Fibroblast of upper back skin (primary cell): ENCODE results near the gene GCG.

ENCODE experiments used
- DNase-seq: peaks from one replicate; pipeline ENCODE4 v3.0.0-alpha.2; 2013

Gene GCG

DNA sequence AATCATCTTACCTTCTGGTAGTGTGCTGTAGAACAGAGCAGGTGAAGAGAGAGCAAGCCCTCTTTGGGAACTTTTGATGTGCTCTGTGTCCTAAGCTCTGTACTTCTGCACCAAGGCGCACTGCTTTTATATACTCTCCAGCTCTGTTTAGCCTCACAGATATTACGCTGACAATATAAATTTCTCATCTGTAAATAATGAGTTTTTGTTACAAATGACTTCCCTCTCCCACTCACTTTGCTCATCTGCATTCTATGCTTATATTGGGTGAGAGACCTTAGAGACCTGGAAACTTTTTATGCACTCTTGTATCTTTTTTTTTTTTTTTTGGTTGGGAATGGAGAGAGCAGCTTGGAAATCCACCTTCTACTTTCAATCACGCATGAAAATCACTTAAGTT lies at the start of gene GCG:
TSS of gene GCG (minus strand) at position 101 of the 400 bp plus-strand sequence. CDS start 3,069 bp downstream, outside the sequence.
- no peak for DNase-seq

DNA sequence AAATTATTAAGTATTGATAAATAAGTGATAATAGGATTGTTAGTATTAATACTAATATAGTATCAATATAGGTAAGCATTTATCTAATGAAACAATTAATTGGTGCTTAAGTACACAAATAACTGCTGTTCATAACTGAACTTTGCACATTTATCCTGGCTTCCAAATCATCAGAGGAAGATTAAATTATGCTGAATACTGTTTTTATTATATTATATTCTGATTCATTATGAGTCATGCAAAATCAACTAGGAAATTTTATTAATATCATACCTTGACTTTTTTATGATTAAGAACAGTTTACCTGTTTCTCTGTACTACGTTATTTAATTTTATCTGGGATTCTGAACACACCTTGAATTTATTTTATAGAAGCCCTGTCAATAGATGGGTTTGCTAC lies 48.6 kb upstream of the GCG start:
- DNase-seq = no peak

DNA sequence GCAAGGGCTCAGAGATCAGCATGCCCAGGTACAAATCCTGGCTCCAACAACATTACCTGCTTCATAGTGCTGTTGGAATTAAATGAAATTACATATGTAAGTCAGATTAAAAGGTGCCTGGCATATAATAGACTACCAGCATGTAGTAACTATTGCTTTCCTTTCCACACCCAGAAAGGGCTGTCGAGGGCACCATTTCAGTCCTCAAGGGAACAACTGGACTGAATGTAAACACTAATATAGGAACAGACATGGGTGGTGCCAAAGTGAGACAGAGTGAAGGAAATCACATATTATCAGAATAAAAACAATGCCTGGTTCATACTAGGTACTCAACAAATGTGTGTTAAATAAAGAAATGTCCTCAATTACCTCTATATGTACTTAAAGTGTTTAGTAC lies 47.9 kb upstream of the GCG start:
- DNase-seq = no peak

DNA sequence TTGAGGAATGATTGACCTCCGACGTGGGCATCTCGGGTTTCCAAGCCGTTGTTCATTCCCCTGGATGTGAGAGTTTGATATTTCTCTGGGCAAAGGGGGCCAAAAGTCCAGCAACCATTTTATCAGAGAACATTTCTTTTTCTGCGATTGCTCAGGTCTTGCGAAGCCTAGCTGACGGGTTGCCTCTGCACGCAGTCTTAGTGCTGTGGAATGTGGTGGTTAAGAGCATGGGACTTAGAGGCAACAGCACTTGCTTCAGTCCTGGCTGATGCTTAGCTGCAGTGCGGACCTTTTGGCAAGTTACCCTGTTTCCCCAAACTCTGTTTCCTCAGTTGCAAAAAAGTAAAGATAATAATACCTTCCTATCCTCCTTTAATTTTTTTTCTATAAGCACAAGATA lies 46.2 kb upstream of the GCG start:
- peak; percentile 38 for DNase-seq

DNA sequence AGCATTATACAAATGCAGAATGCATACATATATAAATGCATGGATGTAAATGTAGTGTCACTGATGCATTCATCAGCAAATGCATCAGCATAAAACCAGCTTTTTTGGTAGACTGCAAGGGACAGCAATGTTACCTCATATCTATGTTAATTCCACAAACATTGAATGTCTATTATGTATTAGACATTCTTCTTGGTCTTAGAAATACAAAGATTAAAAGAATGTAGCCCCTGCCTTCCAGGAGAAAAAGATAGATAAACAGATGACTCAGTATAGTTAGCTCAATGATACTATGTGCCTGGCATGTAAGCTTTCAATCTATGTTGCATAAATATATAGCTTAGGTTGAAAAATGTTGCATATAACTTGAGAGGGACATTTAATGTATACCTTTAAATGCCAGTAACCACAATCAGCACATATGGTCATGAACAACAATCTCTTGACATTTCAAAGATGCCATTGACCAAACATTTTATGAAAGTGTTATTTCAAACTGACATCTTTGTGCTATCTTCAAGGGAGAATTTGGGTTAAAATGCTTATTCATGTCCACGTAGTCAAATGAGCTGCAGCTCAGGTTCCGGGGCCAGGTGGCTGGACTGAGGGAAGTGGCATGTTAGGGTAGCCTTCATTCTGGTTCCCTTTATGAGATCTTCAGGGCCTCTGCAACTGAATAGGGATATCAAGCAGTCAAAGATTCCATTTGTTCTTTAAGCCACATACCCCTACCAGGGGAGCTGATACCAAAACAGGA lies 45.2 kb upstream of the GCG start:
- peak; percentile 77 for DNase-seq

DNA sequence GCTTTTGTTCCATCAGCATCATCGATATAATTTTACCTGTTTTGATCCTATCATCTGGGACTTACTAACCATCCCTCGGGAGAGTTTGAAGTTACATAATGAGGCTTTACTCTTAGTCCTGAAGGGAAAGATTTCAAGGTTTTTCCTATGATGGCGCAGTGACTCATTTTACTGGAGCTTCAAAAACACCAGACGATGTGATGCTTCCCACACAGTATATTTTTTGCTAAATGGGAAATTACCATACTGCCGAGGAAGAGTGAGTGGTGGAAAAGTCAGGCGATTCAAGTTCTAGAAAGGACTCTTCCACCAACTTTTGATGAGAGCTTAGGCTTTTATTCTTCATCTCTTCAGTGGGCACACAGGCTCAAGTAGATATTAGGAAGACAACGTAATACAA lies 44.6 kb upstream of the GCG start:
- DNase-seq = peak; percentile 67

DNA sequence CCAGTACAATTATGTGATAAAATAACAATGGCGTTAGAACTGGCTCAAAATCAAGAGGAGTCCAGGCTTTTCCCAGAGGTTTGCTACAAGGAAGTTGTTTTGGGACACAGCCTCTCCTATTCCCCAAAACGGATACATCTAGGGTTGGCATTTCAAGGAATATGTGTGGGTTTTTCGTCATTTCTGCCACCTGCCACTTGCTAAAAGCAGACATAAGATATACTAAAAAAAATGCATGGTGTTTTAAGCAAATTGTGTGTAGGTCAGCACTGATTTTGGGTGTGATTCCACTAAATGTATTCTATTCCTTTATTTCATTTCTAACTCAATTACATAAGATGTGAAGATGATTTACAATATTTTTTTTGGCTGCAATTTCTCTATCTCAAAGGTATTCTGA lies 36.4 kb upstream of the GCG start:
- DNase-seq = no peak

DNA sequence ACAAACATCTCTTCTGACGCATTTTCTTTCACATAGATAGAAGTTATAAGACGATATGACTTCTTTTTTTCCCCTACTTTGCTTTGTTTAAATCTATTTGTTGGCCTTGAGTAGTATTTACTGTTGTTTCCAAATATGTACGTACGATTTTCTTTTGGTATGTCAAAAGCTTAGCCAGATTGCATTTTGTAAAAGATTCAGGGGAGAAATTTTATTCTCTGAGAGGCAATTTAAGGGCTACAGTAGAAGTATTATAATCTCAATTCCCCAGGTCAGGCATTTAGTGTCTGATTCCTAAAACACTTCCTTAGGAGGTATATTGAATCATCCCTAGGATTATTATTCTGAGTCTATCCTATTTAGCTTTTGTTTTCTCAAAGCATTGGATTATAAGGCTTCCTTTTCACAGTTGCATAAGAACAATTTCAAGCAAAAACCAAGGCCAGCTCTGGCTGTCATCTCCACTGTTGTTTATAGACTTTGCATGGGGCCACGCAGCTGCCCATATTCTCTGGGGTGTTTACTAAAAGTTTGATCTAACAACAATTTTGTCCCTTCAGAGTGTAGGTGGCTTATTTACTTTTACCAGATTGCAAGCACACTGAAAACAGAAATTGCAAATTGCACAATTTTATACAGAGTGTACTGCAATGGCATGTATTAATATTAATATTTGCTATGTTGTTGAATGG lies 33.6 kb upstream of the GCG start:
- no peak for DNase-seq

DNA sequence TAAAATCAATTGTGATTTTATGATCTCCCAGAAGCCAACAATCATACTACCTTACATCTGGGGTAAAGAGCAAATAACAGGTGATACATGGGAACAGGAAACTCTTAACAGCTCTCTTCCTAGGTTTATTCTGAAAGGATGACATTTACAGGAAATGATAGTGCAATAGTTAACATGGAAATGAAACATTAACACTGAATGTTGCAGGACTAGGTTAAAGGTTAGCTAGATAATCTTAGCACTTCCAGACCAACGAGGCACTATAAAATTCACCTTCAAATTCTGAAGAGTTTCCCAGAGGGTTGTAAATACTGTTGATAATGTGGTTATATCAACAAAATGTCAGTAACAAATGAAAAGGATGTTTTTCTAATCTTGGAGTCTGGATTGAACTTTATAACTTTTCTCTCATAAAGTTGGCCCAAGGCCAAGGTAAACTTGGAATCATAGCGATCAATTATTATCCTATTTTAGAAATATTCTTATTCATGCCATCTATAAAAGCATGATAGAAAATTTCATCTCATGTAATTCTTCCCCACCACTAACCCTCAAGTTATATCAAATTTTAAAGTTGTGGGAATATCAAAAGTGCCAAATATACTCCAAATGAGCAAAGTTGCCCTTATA lies 32.9 kb upstream of the GCG start:
- no peak for DNase-seq

DNA sequence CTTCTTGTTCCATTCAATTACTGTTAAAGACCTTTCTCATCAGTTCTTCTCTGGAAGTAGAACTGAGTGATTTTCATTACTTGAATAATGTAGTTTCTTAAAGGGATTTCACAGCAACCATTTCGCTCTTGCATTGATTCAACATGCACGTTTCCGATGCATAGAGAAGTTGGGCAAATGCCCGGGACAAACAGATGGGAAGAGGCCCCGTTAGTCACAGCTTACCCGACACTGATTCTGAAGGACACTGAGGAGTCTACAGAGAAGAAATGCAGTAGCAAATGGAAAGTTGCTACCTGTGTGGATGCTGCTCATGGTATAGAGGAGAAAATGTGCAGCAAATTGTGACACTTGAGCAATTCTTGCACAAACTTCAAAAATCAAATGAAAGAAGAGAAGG lies 32.3 kb upstream of the GCG start:
- no peak for DNase-seq

DNA sequence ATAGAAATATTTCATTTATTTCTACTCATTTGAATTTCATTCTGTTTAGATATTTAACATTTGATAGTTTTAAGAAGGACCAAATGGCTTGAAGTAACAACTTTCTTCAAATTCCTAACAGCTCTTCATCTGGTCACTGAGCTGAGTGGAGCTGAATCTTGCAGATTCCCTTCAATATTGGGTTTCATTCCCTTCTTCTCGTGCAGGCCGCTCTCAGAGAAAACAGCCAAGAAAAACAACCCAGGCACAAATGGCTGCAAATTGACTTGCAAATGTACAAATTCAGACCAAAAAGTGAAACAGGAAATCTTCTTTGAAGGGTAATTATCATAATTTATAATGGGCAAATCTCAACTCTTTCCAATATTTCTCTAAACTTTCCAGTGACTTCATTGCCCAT lies 30.3 kb upstream of the GCG start:
- no peak for DNase-seq

DNA sequence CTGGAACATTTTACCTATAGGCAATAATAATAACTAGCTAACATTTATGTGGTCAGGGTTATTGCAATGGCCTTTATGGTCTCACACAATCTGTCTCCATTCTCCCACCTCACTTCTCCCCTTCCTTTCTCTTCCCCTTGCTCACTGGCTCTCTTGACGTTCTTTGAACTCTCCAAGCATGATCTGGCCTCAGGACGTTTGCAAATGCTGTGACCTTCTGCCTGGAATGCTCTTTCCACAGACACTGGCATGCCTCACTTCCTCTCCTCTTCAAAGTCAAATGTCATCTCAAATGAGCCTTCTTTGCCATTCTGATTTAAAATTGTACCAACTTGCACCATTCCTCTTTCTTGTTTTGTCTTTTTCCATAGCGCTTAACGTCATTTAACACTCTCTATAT lies 25.3 kb upstream of the GCG start:
- no peak for DNase-seq

DNA sequence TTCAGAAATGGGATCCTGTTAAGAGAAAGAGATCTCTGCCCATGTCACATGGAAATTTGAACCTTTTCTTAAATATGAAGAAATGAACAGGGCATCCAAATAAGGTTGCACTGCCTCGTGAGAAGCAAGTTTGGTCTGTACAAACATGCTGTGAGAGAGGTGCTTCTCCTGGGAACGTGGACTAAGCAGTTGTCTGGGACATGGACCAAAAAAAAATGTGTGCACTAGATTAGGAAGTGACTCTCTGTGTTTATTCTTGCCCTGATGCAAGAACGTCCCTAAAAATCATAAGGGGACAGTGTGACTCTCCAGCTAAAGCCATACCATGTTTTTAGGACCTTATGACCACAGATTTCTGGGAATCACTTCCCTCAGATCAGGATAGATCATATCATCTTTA lies 23.7 kb upstream of the GCG start:
- DNase-seq = no peak

DNA sequence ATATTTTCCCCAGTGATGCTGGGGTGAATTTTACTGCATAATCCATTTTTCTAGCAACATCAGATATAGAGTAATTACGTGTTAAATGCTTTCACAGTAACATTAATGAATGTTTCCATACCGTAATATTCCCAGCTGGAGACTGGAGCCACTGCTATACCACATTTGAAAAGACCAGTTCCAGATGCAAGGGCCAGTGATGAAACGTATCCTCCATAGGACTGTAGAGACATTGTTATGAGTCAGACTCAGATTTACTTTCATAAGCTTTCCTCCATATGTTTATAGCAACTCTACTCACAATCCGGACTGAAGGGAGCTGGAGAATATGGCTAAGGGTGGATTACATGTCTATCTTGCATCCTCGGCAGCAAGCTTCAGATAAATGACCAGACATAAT lies 22.7 kb upstream of the GCG start:
- DNase-seq = peak; percentile 81

DNA sequence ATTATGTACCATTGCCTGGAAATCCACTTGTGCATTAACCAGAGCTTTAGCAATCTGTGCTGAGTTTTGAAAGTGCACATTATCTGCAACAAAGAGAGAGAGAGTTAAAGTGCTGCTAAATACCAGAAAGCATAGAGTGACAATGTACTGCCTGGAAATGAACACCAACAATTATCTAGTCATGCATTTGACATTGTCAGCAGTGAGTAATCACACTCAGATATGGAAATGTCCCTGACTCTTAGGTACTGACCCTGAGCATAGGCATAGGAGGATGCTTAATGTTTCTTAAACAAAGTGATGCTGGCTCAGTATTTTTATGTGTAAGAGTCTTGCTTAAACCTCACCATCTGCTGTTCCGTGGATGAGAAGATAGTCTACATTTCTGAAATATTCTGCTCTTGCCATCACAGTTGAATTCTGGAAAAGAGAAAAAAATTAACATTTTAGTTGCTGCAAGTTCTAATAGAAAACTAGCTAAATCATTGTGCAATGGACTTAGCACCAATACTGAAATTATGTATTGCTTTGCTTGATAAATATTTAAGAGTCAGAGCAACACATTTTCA lies 20.8 kb upstream of the GCG start:
- DNase-seq = no peak

DNA sequence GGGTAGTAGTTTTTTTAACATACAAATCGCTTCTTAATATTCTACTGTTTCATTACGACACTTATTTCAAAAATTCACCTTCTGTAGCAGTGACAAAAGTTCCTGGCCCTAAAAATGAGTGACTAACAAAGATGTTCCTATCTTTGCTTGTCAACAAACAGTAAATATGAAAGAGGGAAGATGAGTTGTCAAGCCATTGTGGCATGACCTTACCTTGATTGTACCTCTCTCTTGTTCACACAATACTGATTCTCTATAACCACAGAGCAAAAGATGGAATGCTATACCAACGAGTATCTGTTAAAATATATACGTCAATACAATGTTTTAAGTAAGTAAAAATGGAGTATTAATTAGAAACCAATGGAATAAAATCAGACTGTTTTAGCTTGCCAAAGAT lies 14.7 kb upstream of the GCG start:
- DNase-seq = no peak

DNA sequence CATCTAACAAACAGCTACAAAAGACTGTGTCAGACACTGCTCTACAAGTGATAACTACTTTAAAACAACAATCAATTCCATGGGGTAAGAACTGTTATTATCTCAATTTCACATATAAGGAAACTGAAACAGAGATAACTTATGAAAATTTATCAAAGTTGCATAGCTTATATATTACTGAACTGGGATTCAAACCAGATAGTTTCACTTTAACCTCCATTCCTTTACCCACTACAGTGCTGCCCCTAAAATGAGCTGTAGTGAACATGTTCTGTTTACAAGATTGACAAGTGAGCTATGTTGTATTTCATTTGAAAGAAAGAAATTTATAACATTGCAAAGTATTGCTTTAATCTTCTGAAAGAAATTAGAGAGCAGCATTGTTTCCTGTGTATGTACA lies 14.1 kb upstream of the GCG start:
- no peak for DNase-seq

DNA sequence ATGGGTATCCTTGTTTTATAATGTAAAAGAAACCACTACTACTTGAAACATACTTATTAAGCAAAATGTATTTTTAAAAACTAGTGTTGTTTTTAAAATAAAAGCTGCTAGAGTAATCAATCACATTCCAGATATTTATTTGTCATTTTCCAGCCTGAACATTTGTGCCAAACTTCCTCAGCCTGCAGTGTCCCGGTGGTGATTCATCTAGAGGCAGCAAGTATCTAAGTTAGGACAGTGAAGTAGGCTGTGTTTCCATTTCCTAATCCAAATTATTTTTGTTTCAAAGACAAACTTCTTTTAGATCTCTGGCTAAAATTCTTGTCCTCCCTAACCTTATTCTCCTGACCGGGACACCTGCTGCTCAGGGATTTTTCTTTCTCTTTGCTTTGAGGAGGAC lies 12.8 kb upstream of the GCG start:
- DNase-seq = no peak

DNA sequence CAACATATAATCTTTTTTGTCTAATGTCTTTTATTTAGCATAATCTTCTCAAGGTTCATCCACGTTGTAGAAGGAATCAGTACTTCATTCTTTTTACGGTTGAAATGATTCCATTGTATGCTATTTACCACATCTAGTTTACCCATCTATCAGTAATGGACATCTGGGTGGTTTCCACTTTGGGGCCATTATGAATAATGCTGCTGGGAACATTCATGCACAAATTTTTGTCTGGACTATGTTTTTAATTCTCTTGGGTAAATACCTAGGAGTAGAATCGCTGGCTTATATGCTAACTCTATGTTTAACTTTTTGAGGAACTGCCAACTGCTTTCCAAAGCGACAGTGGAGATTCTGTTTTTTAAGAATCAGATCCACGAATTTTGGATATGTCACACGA lies 7.4 kb upstream of the GCG start:
- no peak for DNase-seq

DNA sequence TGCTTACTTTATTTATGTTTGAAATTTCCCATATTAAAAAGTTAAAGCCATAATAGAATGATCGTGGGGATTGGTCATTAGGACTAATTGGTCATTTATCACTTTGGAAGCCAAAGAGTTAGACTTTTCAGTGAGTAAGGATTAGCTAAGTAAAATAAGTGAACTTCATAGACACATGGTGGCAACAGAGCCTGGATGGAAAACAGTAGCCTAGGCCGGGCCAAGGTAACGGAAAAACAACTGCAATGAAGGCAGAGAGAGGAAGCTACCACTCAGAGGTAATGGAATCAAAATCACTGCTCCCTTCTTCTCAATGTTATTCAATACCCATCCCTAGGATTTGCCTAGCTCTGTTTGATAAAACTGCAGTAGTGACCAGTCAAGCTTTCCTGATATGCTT lies 4.1 kb upstream of the GCG start:
- no peak for DNase-seq

DNA sequence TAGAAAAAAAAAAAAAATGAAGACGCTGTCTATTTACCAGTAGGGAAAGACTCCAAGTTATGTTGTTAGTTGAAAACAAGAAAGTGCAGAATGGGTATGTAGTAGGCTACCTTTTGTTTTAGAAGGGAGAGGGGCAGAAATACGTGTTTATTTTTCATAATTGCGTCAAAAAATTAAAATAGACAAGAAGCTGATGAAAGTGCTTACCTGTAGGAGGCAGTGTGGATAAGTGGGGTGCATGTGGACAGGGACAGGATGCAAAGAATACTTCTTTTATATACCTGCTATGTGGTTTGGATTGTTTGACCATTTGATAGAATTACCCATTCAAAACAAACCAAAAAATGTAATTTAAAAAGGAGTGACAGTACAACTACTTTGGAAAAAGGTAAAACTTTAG lies 3.0 kb upstream of the GCG start:
- DNase-seq = no peak

DNA sequence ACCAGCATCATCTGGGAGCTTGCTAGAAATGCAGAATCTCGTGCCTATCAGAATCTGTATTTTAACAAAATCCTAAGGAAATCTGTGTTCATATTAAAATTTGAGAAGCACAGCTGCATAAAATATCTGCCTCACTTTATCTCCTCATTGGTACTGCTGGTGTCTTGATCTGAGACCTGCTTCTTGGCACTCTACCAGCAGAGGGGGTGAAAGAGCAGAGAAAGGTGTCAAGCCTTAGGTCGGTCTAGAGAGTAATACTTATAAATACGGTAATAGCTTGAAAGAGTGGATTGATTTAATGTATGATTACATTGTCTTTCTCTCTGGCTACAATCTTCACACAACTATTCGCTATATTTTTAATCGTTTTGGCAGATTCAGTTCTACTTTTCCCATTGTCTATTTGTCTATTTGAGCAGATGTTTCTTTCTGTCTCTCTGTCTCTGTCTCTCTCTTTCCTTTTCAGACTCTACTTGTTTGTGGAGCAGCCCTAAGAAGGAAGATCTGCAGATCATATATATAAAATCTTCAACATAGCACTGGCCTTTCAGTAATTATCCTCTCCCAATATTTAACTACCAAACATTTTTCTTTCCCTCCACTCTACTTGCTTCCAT lies 1.7 kb upstream of the GCG start:
- peak; percentile 55 for DNase-seq

DNA sequence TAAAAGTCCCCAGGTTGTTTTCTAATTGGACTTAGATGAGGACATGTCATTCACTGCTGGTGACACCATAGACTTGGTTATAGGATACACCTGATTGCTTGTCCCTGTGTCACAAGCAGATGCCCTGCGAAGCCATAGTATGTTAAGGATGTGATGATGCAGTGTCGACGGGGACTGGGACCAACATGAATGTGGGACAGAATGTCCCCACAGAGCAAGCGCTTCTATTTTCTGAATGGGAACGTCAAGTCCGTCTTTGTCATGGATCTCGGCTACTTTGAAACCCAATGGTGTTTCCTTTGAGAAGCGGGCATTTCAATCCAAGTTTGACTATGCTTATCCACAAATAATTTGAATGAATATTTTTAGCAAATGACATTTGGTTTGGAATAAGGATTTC lies 2.1 kb downstream of the GCG start:
- no peak for DNase-seq

DNA sequence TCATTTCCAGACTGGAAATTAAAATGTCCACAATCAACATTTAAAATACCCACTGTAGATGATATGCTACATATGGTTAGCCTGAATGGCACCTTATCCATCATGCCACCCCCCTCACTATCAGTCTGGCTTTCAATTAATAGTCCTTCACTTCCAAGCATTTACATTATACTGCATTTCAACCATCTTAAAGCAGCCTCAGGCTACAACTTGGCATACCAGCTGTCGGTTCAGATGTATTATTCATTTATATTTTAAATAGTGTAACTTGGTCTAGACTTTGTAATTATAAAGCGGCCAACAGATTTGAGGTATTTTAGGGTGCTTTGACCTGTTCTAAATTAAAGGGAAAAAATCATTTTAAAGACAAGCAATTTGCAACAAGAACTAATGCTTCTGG lies 2.6 kb downstream of the GCG start:
- DNase-seq = no peak
